ENCODE results near the gene FOXO4. TPM values are rescaled to one million over a fixed set of nuclear protein-coding genes. Genes with fewer than 3 reads are reported as not detected.
A peak's percentile ranks its signal among the peaks of the same experiment; 100 is the strongest.

FOXO4 gene
- total RNA-seq, 1 experiment from 2014 or later: 17.7 TPM

- peaks cover 48 to 55% of the 10 kb centered on the region in 2 experiments for H3K9me3 Mint-ChIP-seq
- peak overlapping the region in 1 of 2 experiments; percentile 42; a peak in 1 of 5 replicates for H3K4me3 Mint-ChIP-seq
- Histone ChIP-seq H2BK120ac (ENCODE audit: low read depth, low read length, poor library complexity, severe bottlenecking) (no peak overlapping the region), H3K18ac (ENCODE audit: insufficient read length, low read depth, low read length) (no peak overlapping the region), H4K91ac (ENCODE audit: insufficient read length, low read depth, low read length) (no peak overlapping the region), H2BK15ac (ENCODE audit: low read depth, low read length) (no peak overlapping the region), H2AK5ac (ENCODE audit: insufficient read length, low read length) (no peak overlapping the region), H2BK20ac (ENCODE audit: low read depth, low read length, poor library complexity, severe bottlenecking) (no peak overlapping the region), H2BK12ac (ENCODE audit: insufficient read length, low read depth, low read length) (no peak overlapping the region), H3K27ac (ENCODE audit: insufficient read length, low read depth, low read length) (no peak overlapping the region), H3K23ac (ENCODE audit: insufficient read length, low read depth, low read length) (no peak overlapping the region), H3K23me2 (ENCODE audit: insufficient read length, low read depth, low read length, poor library complexity, severe bottlenecking) (peaks cover 2% of the 10 kb centered on the region), H2AFZ (ENCODE audit: low read length) (no peak overlapping the region), H4K8ac (replicated peaks; ENCODE audit: insufficient read length, low read depth, low read length) (no peak overlapping the region), H3K79me2 (ENCODE audit: insufficient read depth, low read length) (no peaks in the 10 kb centered on the region), H4K20me1 (ENCODE audit: control insufficient read depth, insufficient read depth, insufficient read length) (no peaks in the 10 kb centered on the region), H3K56ac (ENCODE audit: insufficient read length, low read depth, low read length) (no peak overlapping the region), H3T11ph (ENCODE audit: low read length) (no peak overlapping the region), H4K5ac (ENCODE audit: insufficient read length, low read depth, low read length) (no peak overlapping the region), H3K4ac (ENCODE audit: low read depth, low read length) (no peak overlapping the region), H3K14ac (ENCODE audit: insufficient read depth, low read length) (no peak overlapping the region), H3K27me3 (ENCODE audit: insufficient read depth, low read length) (no peaks in the 10 kb centered on the region), H3K4me2 (ENCODE audit: insufficient read depth, insufficient read length, low read length) (peak overlapping the region; percentile 50), H3K79me1 (ENCODE audit: insufficient read depth, low read depth, low read length, poor library complexity, severe bottlenecking) (no peaks in the 10 kb centered on the region), H2BK5ac (ENCODE audit: insufficient read length, low read length) (no peak overlapping the region), H3K9ac (ENCODE audit: extremely low read depth, insufficient read length, low read length) (no peak overlapping the region), H3K9me3 (ENCODE audit: control insufficient read depth, low read depth, low read length) (peaks cover 26% of the 10 kb centered on the region), H3K4me1 (ENCODE audit: insufficient read depth, low read length) (no peaks in the 10 kb centered on the region)
- peaks cover 14 to 25% (median 20%) of the 10 kb centered on the region in 3 experiments; a peak in 6 of 7 replicates for H3K36me3 Mint-ChIP-seq (ENCODE audit: insufficient read depth in 1 of 3, low read depth in 3 of 3)
- H3K27me3 Mint-ChIP-seq (ENCODE audit: low read depth): peaks cover 50% of the 10 kb centered on the region
- WGBS (ENCODE audit: extremely low coverage, insufficient read length, low lambda C conversion rate): no CpG with 5 or more reads among the region's 10 CpGs
- no peak for DNase-seq
- TF ChIP-seq, protein P1, sequence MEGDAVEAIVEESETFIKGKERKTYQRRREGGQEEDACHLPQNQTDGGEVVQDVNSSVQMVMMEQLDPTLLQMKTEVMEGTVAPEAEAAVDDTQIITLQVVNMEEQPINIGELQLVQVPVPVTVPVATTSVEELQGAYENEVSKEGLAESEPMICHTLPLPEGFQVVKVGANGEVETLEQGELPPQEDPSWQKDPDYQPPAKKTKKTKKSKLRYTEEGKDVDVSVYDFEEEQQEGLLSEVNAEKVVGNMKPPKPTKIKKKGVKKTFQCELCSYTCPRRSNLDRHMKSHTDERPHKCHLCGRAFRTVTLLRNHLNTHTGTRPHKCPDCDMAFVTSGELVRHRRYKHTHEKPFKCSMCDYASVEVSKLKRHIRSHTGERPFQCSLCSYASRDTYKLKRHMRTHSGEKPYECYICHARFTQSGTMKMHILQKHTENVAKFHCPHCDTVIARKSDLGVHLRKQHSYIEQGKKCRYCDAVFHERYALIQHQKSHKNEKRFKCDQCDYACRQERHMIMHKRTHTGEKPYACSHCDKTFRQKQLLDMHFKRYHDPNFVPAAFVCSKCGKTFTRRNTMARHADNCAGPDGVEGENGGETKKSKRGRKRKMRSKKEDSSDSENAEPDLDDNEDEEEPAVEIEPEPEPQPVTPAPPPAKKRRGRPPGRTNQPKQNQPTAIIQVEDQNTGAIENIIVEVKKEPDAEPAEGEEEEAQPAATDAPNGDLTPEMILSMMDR (conservative IDR thresholded peaks at IDR 0.05): no peak
- peaks cover 3 to 4% of the 10 kb centered on the region in 2 experiments; a peak in 2 of 4 replicates for H3K4me1 Mint-ChIP-seq
- no peak overlapping the region for H3K27ac Mint-ChIP-seq
Measured at GRCh38 chrX:71117358-71117757, 21.7 kb downstream of the FOXO4 start.
